Measurements from ENCODE around the gene SLC1A3. TPM values are rescaled to one million over a fixed set of nuclear protein-coding genes. Genes with fewer than 3 reads are reported as not detected.

Gene SLC1A3
- total RNA-seq, 1 experiment from 2014 or later: 28.9 TPM

DNA sequence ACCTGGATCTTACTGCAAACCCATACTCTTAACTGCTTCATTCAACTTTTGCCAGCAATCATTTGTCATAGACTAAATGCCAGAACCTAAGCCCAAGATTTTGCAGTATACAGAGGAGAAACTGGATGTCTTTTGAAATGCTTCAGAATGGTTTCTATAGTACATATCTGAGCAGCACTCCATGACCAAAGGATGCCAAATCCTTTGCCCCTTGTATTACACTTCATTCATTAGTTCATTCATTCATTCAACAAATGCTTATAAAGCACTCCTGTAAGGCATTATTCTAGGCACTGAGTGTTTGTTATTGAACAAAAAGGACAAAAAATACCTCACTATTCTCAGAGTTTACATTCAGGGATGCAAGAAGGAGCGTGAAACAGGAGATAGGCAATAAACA is 119.9 kb downstream of the SLC1A3 start:
- DNase-seq (ENCODE audit: low spot score): no peak
- no peak overlapping the region for H3K27ac ChIP-seq (ENCODE audit: low read depth, low read length, poor library complexity, severe bottlenecking)
- ChIA-PET CTCF (no interaction called here), POLR2A (ENCODE audit: low non-redundant PET) (no interaction called here)
- H3K4me3 ChIP-seq (ENCODE audit: low read depth, low read length, poor library complexity, severe bottlenecking): no peak overlapping the region
- no TSS peak for BruUV-seq (replicated peaks)
- TF ChIP-seq, protein P1, sequence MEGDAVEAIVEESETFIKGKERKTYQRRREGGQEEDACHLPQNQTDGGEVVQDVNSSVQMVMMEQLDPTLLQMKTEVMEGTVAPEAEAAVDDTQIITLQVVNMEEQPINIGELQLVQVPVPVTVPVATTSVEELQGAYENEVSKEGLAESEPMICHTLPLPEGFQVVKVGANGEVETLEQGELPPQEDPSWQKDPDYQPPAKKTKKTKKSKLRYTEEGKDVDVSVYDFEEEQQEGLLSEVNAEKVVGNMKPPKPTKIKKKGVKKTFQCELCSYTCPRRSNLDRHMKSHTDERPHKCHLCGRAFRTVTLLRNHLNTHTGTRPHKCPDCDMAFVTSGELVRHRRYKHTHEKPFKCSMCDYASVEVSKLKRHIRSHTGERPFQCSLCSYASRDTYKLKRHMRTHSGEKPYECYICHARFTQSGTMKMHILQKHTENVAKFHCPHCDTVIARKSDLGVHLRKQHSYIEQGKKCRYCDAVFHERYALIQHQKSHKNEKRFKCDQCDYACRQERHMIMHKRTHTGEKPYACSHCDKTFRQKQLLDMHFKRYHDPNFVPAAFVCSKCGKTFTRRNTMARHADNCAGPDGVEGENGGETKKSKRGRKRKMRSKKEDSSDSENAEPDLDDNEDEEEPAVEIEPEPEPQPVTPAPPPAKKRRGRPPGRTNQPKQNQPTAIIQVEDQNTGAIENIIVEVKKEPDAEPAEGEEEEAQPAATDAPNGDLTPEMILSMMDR (conservative IDR thresholded peaks at IDR 0.05; ENCODE audit: low read depth, low read length): no peak
- TF ChIP-seq EZH2 (IDR thresholded peaks at IDR 0.05; ENCODE audit: borderline replicate concordance, low read depth, low read length, poor library complexity, severe bottlenecking): no peak
- H3K36me3 ChIP-seq (ENCODE audit: insufficient read depth, low read length, poor library complexity, severe bottlenecking): no peaks in the 10 kb centered on the region
- no peaks in the 10 kb centered on the region for H3K27me3 ChIP-seq (replicated peaks; ENCODE audit: insufficient read depth, low read depth, low read length, poor library complexity)
- intact Hi-C loops (cut with micrococcal nuclease; ENCODE audit: unreplicated experiment): no loop called here
- H3K4me1 ChIP-seq (ENCODE audit: insufficient read depth, low read length, poor library complexity, severe bottlenecking): peaks cover 14% of the 10 kb centered on the region
- no peaks in the 10 kb centered on the region for H3K9me3 ChIP-seq (ENCODE audit: low read depth, low read length, poor library complexity, severe bottlenecking)

DNA sequence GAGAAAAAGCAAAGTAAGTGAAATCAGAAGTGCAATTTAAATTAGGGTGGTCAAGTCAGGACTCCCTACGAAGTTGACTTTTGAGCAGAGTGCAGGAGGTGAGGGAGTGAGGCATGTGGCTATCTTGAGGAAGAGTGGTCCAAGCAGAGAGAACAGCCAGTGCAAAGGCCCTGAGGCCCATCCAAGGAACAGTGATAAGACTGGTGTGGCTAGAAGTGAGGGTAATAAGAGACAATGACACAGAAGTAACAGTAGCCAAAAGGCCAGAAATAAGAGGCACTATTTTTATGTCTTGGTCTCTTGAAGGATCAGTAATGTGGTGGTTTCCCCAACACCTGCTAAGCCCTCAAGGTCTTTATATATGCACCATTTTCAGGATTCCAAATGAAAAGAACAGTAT is 120.4 kb downstream of the SLC1A3 start:
- peaks cover 9% of the 10 kb centered on the region for H3K4me1 ChIP-seq (ENCODE audit: insufficient read depth, low read length, poor library complexity, severe bottlenecking)
- ChIA-PET CTCF (no interaction called here), POLR2A (ENCODE audit: low non-redundant PET) (no interaction called here)

DNA sequence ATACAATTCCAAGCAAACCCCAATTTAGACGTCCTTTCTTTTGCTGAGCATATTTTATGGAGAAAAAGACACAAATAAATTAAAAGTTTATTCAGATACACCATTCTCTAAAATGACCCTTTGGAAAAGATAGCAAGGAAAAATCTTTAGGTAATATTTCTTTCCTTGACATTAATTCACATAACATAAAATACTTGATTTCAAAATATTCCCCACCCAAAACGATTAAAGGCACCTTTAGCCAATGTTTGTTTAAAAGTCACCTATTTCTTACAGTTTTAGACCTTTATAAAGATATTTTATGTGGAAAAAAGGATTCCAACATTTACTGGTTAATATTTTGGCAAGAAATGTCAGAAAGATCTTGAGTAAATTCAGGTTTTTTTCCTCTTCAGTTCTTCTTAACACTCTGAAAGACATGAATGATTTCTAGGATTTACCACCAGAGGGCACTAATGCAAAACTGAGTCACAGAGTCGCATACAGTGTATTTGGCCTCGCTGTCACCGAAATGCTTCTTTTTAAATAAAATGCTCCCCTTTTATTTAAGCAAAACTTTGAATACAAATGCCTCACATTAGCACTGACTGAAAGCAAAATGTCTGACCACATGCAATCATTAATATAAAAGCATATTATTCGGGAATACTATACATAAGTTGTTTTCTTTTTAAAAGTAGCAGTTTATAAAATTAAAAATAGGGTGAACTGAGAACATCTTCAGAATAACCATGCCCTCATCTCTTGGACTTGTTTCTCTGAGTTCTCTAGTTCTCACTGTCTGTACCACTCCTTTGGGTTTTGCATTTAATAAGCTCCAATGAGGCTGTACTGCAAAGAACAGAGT is 122.5 kb downstream of the SLC1A3 start:
- TF ChIP-seq EZH2 (IDR thresholded peaks at IDR 0.05; ENCODE audit: borderline replicate concordance, low read depth, low read length, poor library complexity, severe bottlenecking): no peak
- TF ChIP-seq, protein P1 (conservative IDR thresholded peaks at IDR 0.05; ENCODE audit: low read depth, low read length): peak; percentile 78
- CTCF ChIA-PET: interaction anchor here (1.1 kb wide), 1 partner anchor 11 kb away, joined by 4 read pairs; no protein-coding TSS in a partner anchor

More for the DNA sequence above, 120.4 kb downstream of the SLC1A3 start:
- H3K4me3 ChIP-seq (ENCODE audit: low read depth, low read length, poor library complexity, severe bottlenecking): no peak overlapping the region
- DNase-seq (ENCODE audit: low spot score): no peak
- H3K27ac ChIP-seq (ENCODE audit: low read depth, low read length, poor library complexity, severe bottlenecking): no peak overlapping the region
- H3K36me3 ChIP-seq (ENCODE audit: insufficient read depth, low read length, poor library complexity, severe bottlenecking): no peaks in the 10 kb centered on the region
- H3K9me3 ChIP-seq (ENCODE audit: low read depth, low read length, poor library complexity, severe bottlenecking): no peaks in the 10 kb centered on the region
- H3K27me3 ChIP-seq (replicated peaks; ENCODE audit: insufficient read depth, low read depth, low read length, poor library complexity): no peaks in the 10 kb centered on the region
- TF ChIP-seq, protein P1 (conservative IDR thresholded peaks at IDR 0.05; ENCODE audit: low read depth, low read length): no peak
- TF ChIP-seq EZH2 (IDR thresholded peaks at IDR 0.05; ENCODE audit: borderline replicate concordance, low read depth, low read length, poor library complexity, severe bottlenecking): no peak
- BruUV-seq (replicated peaks): no TSS peak
- intact Hi-C loops (cut with micrococcal nuclease; ENCODE audit: unreplicated experiment): no loop called here

More for the DNA sequence above, 122.5 kb downstream of the SLC1A3 start:
- H3K4me3 ChIP-seq (ENCODE audit: low read depth, low read length, poor library complexity, severe bottlenecking): no peak overlapping the region
- no peaks in the 10 kb centered on the region for H3K27me3 ChIP-seq (replicated peaks; ENCODE audit: insufficient read depth, low read depth, low read length, poor library complexity)
- peak; percentile 78 for DNase-seq (ENCODE audit: low spot score)
- H3K27ac ChIP-seq (ENCODE audit: low read depth, low read length, poor library complexity, severe bottlenecking): no peak overlapping the region
- H3K4me1 ChIP-seq (ENCODE audit: insufficient read depth, low read length, poor library complexity, severe bottlenecking): no peaks in the 10 kb centered on the region
- no TSS peak for BruUV-seq (replicated peaks)
- H3K36me3 ChIP-seq (ENCODE audit: insufficient read depth, low read length, poor library complexity, severe bottlenecking): no peaks in the 10 kb centered on the region
- H3K9me3 ChIP-seq (ENCODE audit: low read depth, low read length, poor library complexity, severe bottlenecking): no peaks in the 10 kb centered on the region
- POLR2A ChIA-PET (ENCODE audit: low non-redundant PET): no interaction called here
- intact Hi-C loops (cut with micrococcal nuclease; ENCODE audit: unreplicated experiment): no loop called here

Data from A673 (cell line).